ENCODE results near the gene FAS.
A peak's percentile ranks its signal among the peaks of the same experiment; 100 is the strongest.

The FAS gene

GRCh38 chr10:88990384-88991160 lies at the start of gene FAS:
TSS of gene FAS (plus strand) at chr10:88990798. CDS start at chr10:88990877, 79 bp downstream.
- peak; percentile 31 to 56 for DNase-seq

GRCh38 chr10:88941026-88941425 lies 49.6 kb upstream of the FAS start:
- DNase-seq: no peak

GRCh38 chr10:88943778-88944177 lies 46.8 kb upstream of the FAS start:
- no peak for DNase-seq

- DNase-seq: no peak
Measured at GRCh38 chr10:88944813-88945212, 45.8 kb upstream of the FAS start.

- no peak for DNase-seq
Measured at GRCh38 chr10:88946200-88946599, 44.4 kb upstream of the FAS start.

GRCh38 chr10:88946965-88947590 lies 43.5 kb upstream of the FAS start:
- DNase-seq: no peak

GRCh38 chr10:88949051-88949450 lies 41.5 kb upstream of the FAS start:
- DNase-seq: no peak

GRCh38 chr10:88949912-88950837 lies 40.4 kb upstream of the FAS start:
- DNase-seq: peak in 1 of 2 experiments; percentile 11

- DNase-seq: no peak
Measured at GRCh38 chr10:88952647-88953111, 37.9 kb upstream of the FAS start, which contains the start of gene ACTA2. TSS of gene ACTA2 (minus strand) at chr10:88952773. CDS start at chr10:88948930, 3,843 bp downstream.

GRCh38 chr10:88953662-88954061 lies 36.9 kb upstream of the FAS start:
- DNase-seq: peak; percentile 10 to 18

GRCh38 chr10:88954458-88955083 lies 36.0 kb upstream of the FAS start:
- DNase-seq: no peak

- no peak for DNase-seq
Measured at GRCh38 chr10:88957381-88957780, 33.2 kb upstream of the FAS start.

GRCh38 chr10:88958721-88959120 lies 31.9 kb upstream of the FAS start:
- no peak for DNase-seq

- no peak for DNase-seq
Measured at GRCh38 chr10:88960802-88961201, 29.8 kb upstream of the FAS start.

- DNase-seq: no peak
Measured at GRCh38 chr10:88961266-88961665, 29.3 kb upstream of the FAS start.

GRCh38 chr10:88962336-88962735 lies 28.3 kb upstream of the FAS start:
- peak; percentile 44 to 52 for DNase-seq

GRCh38 chr10:88963318-88963717 lies 27.3 kb upstream of the FAS start:
- no peak for DNase-seq

GRCh38 chr10:88964360-88964759 lies 26.2 kb upstream of the FAS start:
- no peak for DNase-seq

GRCh38 chr10:88964869-88965415 lies 25.7 kb upstream of the FAS start:
- peak in 1 of 2 experiments; percentile 19 for DNase-seq

- DNase-seq: no peak
Measured at GRCh38 chr10:88966797-88967196, 23.8 kb upstream of the FAS start.

- no peak for DNase-seq
Measured at GRCh38 chr10:88968391-88968790, 22.2 kb upstream of the FAS start.
